Measurements from ENCODE around the gene PRELP.
"Not testable (repeated sequence)": the region's sequence is repeated elsewhere in the genome, so short reads cannot be mapped to it uniquely, and the experiment has no call there.

The PRELP gene

GRCh38 chr1:203465146-203465798 lies 10.3 kb upstream of the PRELP start:
- no peak for DNase-seq (ENCODE audit: extremely low read depth, insufficient read length)
- H3K27me3 ChIP-seq (replicated peaks; ENCODE audit: control insufficient read depth, insufficient read depth, low read length): no peaks in the 10 kb centered on the region
- no peak for TF ChIP-seq CTCF (IDR thresholded peaks at IDR 0.05; ENCODE audit: insufficient read depth, low read length, poor library complexity, severe bottlenecking)
- H3K36me3 ChIP-seq (ENCODE audit: control insufficient read depth, insufficient read depth, low read length): no peaks in the 10 kb centered on the region
- H3K4me3 ChIP-seq (replicated peaks; ENCODE audit: low read depth, low read length): no peak overlapping the region

GRCh38 chr1:203465948-203466347 lies 9.7 kb upstream of the PRELP start:
- TF ChIP-seq CTCF (IDR thresholded peaks at IDR 0.05; ENCODE audit: insufficient read depth, low read length, poor library complexity, severe bottlenecking): no peak
- Histone ChIP-seq H3K36me3 (ENCODE audit: control insufficient read depth, insufficient read depth, low read length) (no peaks in the 10 kb centered on the region), H3K4me3 (replicated peaks; ENCODE audit: low read depth, low read length) (no peak overlapping the region), H3K27me3 (replicated peaks; ENCODE audit: control insufficient read depth, insufficient read depth, low read length) (no peaks in the 10 kb centered on the region)
- no peak for DNase-seq (ENCODE audit: extremely low read depth, insufficient read length)

GRCh38 chr1:203466906-203467549 lies 8.6 kb upstream of the PRELP start:
- H3K27me3 ChIP-seq (replicated peaks; ENCODE audit: control insufficient read depth, insufficient read depth, low read length); H3K4me3 ChIP-seq (replicated peaks; ENCODE audit: low read depth, low read length); DNase-seq (ENCODE audit: extremely low read depth, insufficient read length); H3K36me3 ChIP-seq (ENCODE audit: control insufficient read depth, insufficient read depth, low read length): not testable (repeated sequence)

- no peak for DNase-seq (ENCODE audit: extremely low read depth, insufficient read length)
- no peak for TF ChIP-seq CTCF (IDR thresholded peaks at IDR 0.05; ENCODE audit: insufficient read depth, low read length, poor library complexity, severe bottlenecking)
- Histone ChIP-seq H3K27me3 (replicated peaks; ENCODE audit: control insufficient read depth, insufficient read depth, low read length) (no peaks in the 10 kb centered on the region), H3K4me3 (replicated peaks; ENCODE audit: low read depth, low read length) (no peak overlapping the region), H3K36me3 (ENCODE audit: control insufficient read depth, insufficient read depth, low read length) (no peaks in the 10 kb centered on the region)
Measured at GRCh38 chr1:203467550-203467921, 8.1 kb upstream of the PRELP start.

- Histone ChIP-seq H3K27me3 (replicated peaks; ENCODE audit: control insufficient read depth, insufficient read depth, low read length) (no peaks in the 10 kb centered on the region; the same call in 1 of the 2 replicates), H3K4me3 (replicated peaks; ENCODE audit: low read depth, low read length) (no peak overlapping the region), H3K36me3 (ENCODE audit: control insufficient read depth, insufficient read depth, low read length) (no peaks in the 10 kb centered on the region)
- DNase-seq (ENCODE audit: extremely low read depth, insufficient read length): no peak
- TF ChIP-seq CTCF (IDR thresholded peaks at IDR 0.05; ENCODE audit: insufficient read depth, low read length, poor library complexity, severe bottlenecking): no peak
Measured at GRCh38 chr1:203468326-203468725, 7.3 kb upstream of the PRELP start.

GRCh38 chr1:203470240-203470639 lies 5.4 kb upstream of the PRELP start:
- no peaks in the 10 kb centered on the region for H3K36me3 ChIP-seq (ENCODE audit: control insufficient read depth, insufficient read depth, low read length)
- no peak for TF ChIP-seq CTCF (IDR thresholded peaks at IDR 0.05; ENCODE audit: insufficient read depth, low read length, poor library complexity, severe bottlenecking)
- H3K27me3 ChIP-seq (replicated peaks; ENCODE audit: control insufficient read depth, insufficient read depth, low read length): no peaks in the 10 kb centered on the region; the same call in 1 of the 2 replicates
- no peak overlapping the region for H3K4me3 ChIP-seq (replicated peaks; ENCODE audit: low read depth, low read length)
- DNase-seq (ENCODE audit: extremely low read depth, insufficient read length): no peak
